ENCODE data around the gene PRR5L.

PRR5L gene

GRCh38 chr11:36380296-36381014 is 84.4 kb downstream of the PRR5L start:
- no peak for DNase-seq

GRCh38 chr11:36381015-36381360 is 84.9 kb downstream of the PRR5L start:
- DNase-seq = no peak

- no peak for DNase-seq
Measured at GRCh38 chr11:36383195-36383594, 87.1 kb downstream of the PRR5L start.

GRCh38 chr11:36385121-36385970 is 89.3 kb downstream of the PRR5L start:
- peak; percentile 78 for DNase-seq

GRCh38 chr11:36386411-36386810 is 90.3 kb downstream of the PRR5L start:
- DNase-seq = no peak

- no peak for DNase-seq
Measured at GRCh38 chr11:36388071-36388470, 92.0 kb downstream of the PRR5L start.

- DNase-seq = no peak
Measured at GRCh38 chr11:36388951-36389350, 92.9 kb downstream of the PRR5L start.

GRCh38 chr11:36389811-36390210 is 93.7 kb downstream of the PRR5L start:
- no peak for DNase-seq

GRCh38 chr11:36390963-36391471 is 94.9 kb downstream of the PRR5L start:
- DNase-seq = no peak

GRCh38 chr11:36392196-36392595 is 96.1 kb downstream of the PRR5L start:
- no peak for DNase-seq

- no peak for DNase-seq
Measured at GRCh38 chr11:36394056-36394455, 98.0 kb downstream of the PRR5L start.

GRCh38 chr11:36394926-36395325 is 98.8 kb downstream of the PRR5L start:
- no peak for DNase-seq

- no peak for DNase-seq
Measured at GRCh38 chr11:36395978-36396736, 100.1 kb downstream of the PRR5L start.

- DNase-seq = no peak
Measured at GRCh38 chr11:36398231-36398953, 102.3 kb downstream of the PRR5L start.

- no peak for DNase-seq
Measured at GRCh38 chr11:36399236-36399635, 103.1 kb downstream of the PRR5L start.

- DNase-seq = no peak
Measured at GRCh38 chr11:36399745-36400144, 103.7 kb downstream of the PRR5L start.

GRCh38 chr11:36400766-36401455 is 104.8 kb downstream of the PRR5L start:
- no peak for DNase-seq

GRCh38 chr11:36402568-36403170 is 106.6 kb downstream of the PRR5L start:
- no peak for DNase-seq

GRCh38 chr11:36403661-36404060 is 107.6 kb downstream of the PRR5L start:
- DNase-seq = no peak

- no peak for DNase-seq
Measured at GRCh38 chr11:36404831-36405230, 108.7 kb downstream of the PRR5L start.

- DNase-seq = no peak
Measured at GRCh38 chr11:36405585-36406367, 109.7 kb downstream of the PRR5L start.

All from fibroblast of skin of right quadriceps (primary cell).